ENCODE results near the gene ACOT13. TPM values are rescaled to one million over a fixed set of nuclear protein-coding genes. Genes with fewer than 3 reads are reported as not detected.

The ACOT13 gene
- total RNA-seq, 1 donor: 5.2 TPM

GRCh38 chr6:24718449-24719124 lies 51.7 kb downstream of the ACOT13 start:
- peak; percentile 12 for DNase-seq (ENCODE audit: low read depth)
- peak overlapping the region; percentile 93 for H3K4me3 ChIP-seq (ENCODE audit: low read depth, low read length)
- TF ChIP-seq CTCF (IDR thresholded peaks at IDR 0.05; ENCODE audit: insufficient read depth, low read depth, low read length): no peak

- TF ChIP-seq CTCF (IDR thresholded peaks at IDR 0.05; ENCODE audit: insufficient read depth, low read depth, low read length): no peak
These were observed 52.5 kb downstream of the ACOT13 start, which contains the start of gene C6orf62 for GRCh38 chr6:24719125-24719971. Gene C6orf62, minus strand, starts transcription at chr6:24719154. Its CDS starts 486 bp downstream, at chr6:24718668.

GRCh38 chr6:24720131-24720603 lies 53.3 kb downstream of the ACOT13 start:
- TF ChIP-seq CTCF (IDR thresholded peaks at IDR 0.05; ENCODE audit: insufficient read depth, low read depth, low read length): no peak
- DNase-seq (ENCODE audit: low read depth): peak; percentile 33

More at GRCh38 chr6:24719125-24719971, 52.5 kb downstream of the ACOT13 start, which contains the start of gene C6orf62:
- DNase-seq (ENCODE audit: low read depth): peak; percentile 34
- peak within 1 kb of the TSS; percentile 93 for H3K4me3 ChIP-seq (ENCODE audit: low read depth, low read length)

GRCh38 chr6:24720604-24721460 lies 54.0 kb downstream of the ACOT13 start:
- peak; percentile 100 for DNase-seq (ENCODE audit: low read depth)
- peak overlapping the region; percentile 93 for H3K4me3 ChIP-seq (ENCODE audit: low read depth, low read length)
- no peak for TF ChIP-seq CTCF (IDR thresholded peaks at IDR 0.05; ENCODE audit: insufficient read depth, low read depth, low read length)

More at GRCh38 chr6:24720131-24720603, 53.3 kb downstream of the ACOT13 start:
- peak overlapping the region; percentile 93 for H3K4me3 ChIP-seq (ENCODE audit: low read depth, low read length)

- DNase-seq (ENCODE audit: low read depth): peak; percentile 92
- peak overlapping the region; percentile 78 for H3K4me3 ChIP-seq (ENCODE audit: low read depth, low read length)
- no peak for TF ChIP-seq CTCF (IDR thresholded peaks at IDR 0.05; ENCODE audit: insufficient read depth, low read depth, low read length)
These were observed 54.8 kb downstream of the ACOT13 start for GRCh38 chr6:24721461-24722215.
